ENCODE results near the gene STARD13.
A peak's percentile ranks its signal among the peaks of the same experiment; 100 is the strongest.

The STARD13 gene

GRCh38 chr13:33123066-33123859 lies 162.3 kb downstream of the STARD13 start:
- Mint-ChIP-seq H3K9me3 (ENCODE audit: low read depth) (no peaks in the 10 kb centered on the region), H3K36me3 (no peaks in the 10 kb centered on the region), H3K27me3 (peaks cover 4% of the 10 kb centered on the region), H3K27ac (no peak overlapping the region), H3K4me1 (ENCODE audit: low read depth) (no peaks in the 10 kb centered on the region), H3K4me3 (no peak overlapping the region)

DNA sequence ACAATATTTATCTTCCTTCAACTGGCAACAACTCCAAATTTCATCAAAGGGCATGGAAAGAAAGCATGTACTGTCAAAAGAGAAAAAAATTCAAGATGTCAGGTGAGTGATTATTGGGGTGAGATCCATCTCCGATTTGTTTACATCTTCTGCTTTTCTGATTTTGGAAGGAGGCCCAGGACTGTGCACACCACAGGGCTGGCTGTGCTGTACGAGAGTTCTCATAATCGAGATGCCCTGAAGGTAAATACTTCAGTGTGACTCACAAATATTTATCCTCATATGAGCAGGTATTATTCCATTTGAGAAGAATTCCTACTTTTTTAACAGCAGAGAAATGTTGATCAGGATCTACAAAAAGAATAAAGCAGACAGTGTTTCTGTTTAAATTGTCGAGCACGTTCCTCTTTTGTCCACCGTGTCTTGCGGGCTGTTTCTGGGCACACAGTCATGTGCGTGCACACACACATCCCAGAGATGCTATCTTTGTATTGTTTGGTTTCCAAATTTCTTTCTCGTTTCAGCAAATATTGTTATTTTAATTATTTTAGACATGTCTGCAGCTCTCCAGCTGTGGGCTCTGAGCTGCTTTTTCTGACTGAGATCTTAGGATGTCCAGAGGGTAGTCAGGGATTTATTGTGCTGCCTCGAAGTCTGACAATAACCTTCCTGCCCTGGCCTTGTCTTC lies 165.6 kb downstream of the STARD13 start:
- peaks cover 4% of the 10 kb centered on the region for H3K27me3 Mint-ChIP-seq
- no peaks in the 10 kb centered on the region for H3K9me3 Mint-ChIP-seq (ENCODE audit: low read depth)
- H3K36me3 Mint-ChIP-seq: no peaks in the 10 kb centered on the region
- H3K4me3 Mint-ChIP-seq: no peak overlapping the region
- no peaks in the 10 kb centered on the region for H3K4me1 Mint-ChIP-seq (ENCODE audit: low read depth)
- no peak overlapping the region for H3K27ac Mint-ChIP-seq

DNA sequence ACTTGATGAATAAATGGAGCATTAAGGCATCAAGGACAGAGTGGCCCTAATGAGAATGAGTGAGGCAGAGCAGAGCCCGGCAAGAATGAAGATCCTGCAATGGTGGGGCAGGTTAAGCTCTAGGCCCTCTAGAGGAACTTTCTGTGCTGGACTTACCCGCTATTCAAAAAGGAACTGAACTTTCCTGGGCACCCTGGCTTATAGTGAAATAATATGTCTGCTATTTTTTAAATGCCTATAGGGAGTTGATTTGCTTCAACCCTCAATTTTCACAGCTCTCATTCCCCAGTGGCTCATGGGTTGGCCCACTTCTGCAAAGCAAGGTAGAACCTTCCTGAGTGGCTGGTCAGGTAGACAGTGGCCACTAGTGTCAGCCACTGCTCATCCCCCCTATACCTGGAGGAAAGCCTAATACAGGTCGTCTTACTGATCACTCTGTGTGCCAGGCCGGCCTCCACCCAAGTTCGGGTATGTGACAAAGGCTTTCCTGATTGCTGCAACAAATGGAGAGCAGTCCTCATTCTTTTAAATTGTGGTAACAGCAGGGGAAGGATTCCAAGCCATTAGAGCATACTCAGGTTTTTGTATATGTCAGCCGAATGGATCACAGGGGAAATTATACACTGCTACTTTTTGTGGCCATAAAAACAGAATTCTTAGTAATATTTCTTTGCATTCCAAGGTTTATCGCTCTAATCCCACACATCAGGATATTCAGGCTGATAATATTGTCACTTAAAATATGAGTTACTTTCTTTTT lies 166.4 kb downstream of the STARD13 start:
- H3K27ac Mint-ChIP-seq: no peak overlapping the region
- no peaks in the 10 kb centered on the region for H3K4me1 Mint-ChIP-seq (ENCODE audit: low read depth)
- H3K9me3 Mint-ChIP-seq (ENCODE audit: low read depth): no peaks in the 10 kb centered on the region
- peaks cover 4% of the 10 kb centered on the region for H3K27me3 Mint-ChIP-seq
- H3K4me3 Mint-ChIP-seq: no peak overlapping the region
- no peaks in the 10 kb centered on the region for H3K36me3 Mint-ChIP-seq

DNA sequence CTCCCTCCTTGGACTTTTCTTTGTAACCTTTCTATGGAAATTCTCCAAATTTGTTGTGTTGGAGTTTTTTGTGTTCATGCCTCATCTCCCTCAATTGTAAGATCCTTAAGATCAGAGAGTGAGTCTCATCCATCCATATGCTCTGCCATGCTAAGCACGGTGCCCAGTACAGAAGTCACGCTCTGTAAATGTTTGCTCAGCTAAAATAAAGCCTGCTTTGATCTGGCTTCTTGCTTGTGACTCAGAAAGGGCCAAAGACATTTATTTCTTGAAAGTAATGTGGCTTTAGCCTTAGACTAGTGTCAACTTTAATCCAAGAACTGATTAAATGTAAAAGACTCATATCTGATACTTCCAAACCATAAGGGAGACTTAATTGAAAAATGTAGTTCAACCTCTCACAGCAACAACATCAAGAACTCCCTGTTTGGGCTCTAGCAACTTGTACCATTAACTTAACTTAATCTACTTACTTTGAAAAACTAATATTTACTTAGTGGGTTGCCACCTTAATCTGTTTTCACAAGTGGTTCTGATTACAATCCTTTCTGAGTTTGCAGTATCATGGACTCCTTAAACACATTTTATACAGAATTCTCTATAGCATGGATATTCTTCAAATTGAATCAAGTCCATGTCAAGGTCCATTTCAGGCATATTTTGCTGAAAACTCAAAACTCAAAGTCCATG lies 169.1 kb downstream of the STARD13 start:
- H3K36me3 Mint-ChIP-seq: no peaks in the 10 kb centered on the region
- no peaks in the 10 kb centered on the region for H3K4me1 Mint-ChIP-seq (ENCODE audit: low read depth)
- no peak overlapping the region for H3K4me3 Mint-ChIP-seq
- no peaks in the 10 kb centered on the region for H3K9me3 Mint-ChIP-seq (ENCODE audit: low read depth)
- peaks cover 3% of the 10 kb centered on the region for H3K27me3 Mint-ChIP-seq
- peak overlapping the region; percentile 75 for H3K27ac Mint-ChIP-seq

GRCh38 chr13:33115274-33115673 lies 170.3 kb downstream of the STARD13 start:
- H3K27ac Mint-ChIP-seq: no peak overlapping the region
- no peaks in the 10 kb centered on the region for H3K4me1 Mint-ChIP-seq (ENCODE audit: low read depth)
- peaks cover 3% of the 10 kb centered on the region for H3K27me3 Mint-ChIP-seq
- no peaks in the 10 kb centered on the region for H3K36me3 Mint-ChIP-seq
- H3K4me3 Mint-ChIP-seq: no peak overlapping the region
- no peaks in the 10 kb centered on the region for H3K9me3 Mint-ChIP-seq (ENCODE audit: low read depth)

- Mint-ChIP-seq H3K27ac (no peak overlapping the region), H3K36me3 (no peaks in the 10 kb centered on the region), H3K27me3 (no peaks in the 10 kb centered on the region), H3K4me3 (no peak overlapping the region), H3K9me3 (ENCODE audit: low read depth) (no peaks in the 10 kb centered on the region), H3K4me1 (ENCODE audit: low read depth) (no peaks in the 10 kb centered on the region)
Observed at GRCh38 chr13:33114146-33114545, 171.4 kb downstream of the STARD13 start.

- Mint-ChIP-seq H3K27me3 (peaks cover 1% of the 10 kb centered on the region), H3K9me3 (ENCODE audit: low read depth) (no peaks in the 10 kb centered on the region), H3K27ac (no peak overlapping the region), H3K4me3 (no peak overlapping the region), H3K36me3 (no peaks in the 10 kb centered on the region), H3K4me1 (ENCODE audit: low read depth) (no peaks in the 10 kb centered on the region)
Observed at GRCh38 chr13:33112766-33113165, 172.8 kb downstream of the STARD13 start.

- H3K27ac Mint-ChIP-seq: no peak overlapping the region
- H3K4me1 Mint-ChIP-seq (ENCODE audit: low read depth): no peaks in the 10 kb centered on the region
- H3K9me3 Mint-ChIP-seq (ENCODE audit: low read depth): no peaks in the 10 kb centered on the region
- no peaks in the 10 kb centered on the region for H3K36me3 Mint-ChIP-seq
- peaks cover 6% of the 10 kb centered on the region for H3K27me3 Mint-ChIP-seq
- H3K4me3 Mint-ChIP-seq: no peak overlapping the region
Observed at GRCh38 chr13:33111414-33112110, 174.0 kb downstream of the STARD13 start.

GRCh38 chr13:33110713-33111413 lies 174.7 kb downstream of the STARD13 start:
- Mint-ChIP-seq H3K9me3 (ENCODE audit: low read depth) (no peaks in the 10 kb centered on the region), H3K4me3 (no peak overlapping the region), H3K27ac (no peak overlapping the region), H3K4me1 (ENCODE audit: low read depth) (no peaks in the 10 kb centered on the region), H3K27me3 (peaks cover 9% of the 10 kb centered on the region), H3K36me3 (no peaks in the 10 kb centered on the region)

GRCh38 chr13:33110386-33110712 lies 175.2 kb downstream of the STARD13 start:
- Mint-ChIP-seq H3K4me1 (ENCODE audit: low read depth) (no peaks in the 10 kb centered on the region), H3K9me3 (ENCODE audit: low read depth) (no peaks in the 10 kb centered on the region), H3K27me3 (peaks cover 11% of the 10 kb centered on the region), H3K36me3 (no peaks in the 10 kb centered on the region), H3K27ac (no peak overlapping the region), H3K4me3 (no peak overlapping the region)

- H3K4me1 Mint-ChIP-seq (ENCODE audit: low read depth): no peaks in the 10 kb centered on the region
- no peaks in the 10 kb centered on the region for H3K9me3 Mint-ChIP-seq (ENCODE audit: low read depth)
- no peak overlapping the region for H3K4me3 Mint-ChIP-seq
- no peak overlapping the region for H3K27ac Mint-ChIP-seq
- no peaks in the 10 kb centered on the region for H3K36me3 Mint-ChIP-seq
- peaks cover 12% of the 10 kb centered on the region for H3K27me3 Mint-ChIP-seq
Observed at GRCh38 chr13:33109801-33110200, 175.8 kb downstream of the STARD13 start.

GRCh38 chr13:33109271-33109697 lies 176.3 kb downstream of the STARD13 start:
- Mint-ChIP-seq H3K36me3 (no peaks in the 10 kb centered on the region), H3K27ac (no peak overlapping the region), H3K4me1 (ENCODE audit: low read depth) (no peaks in the 10 kb centered on the region), H3K9me3 (ENCODE audit: low read depth) (no peaks in the 10 kb centered on the region), H3K4me3 (no peak overlapping the region), H3K27me3 (peaks cover 12% of the 10 kb centered on the region)

DNA sequence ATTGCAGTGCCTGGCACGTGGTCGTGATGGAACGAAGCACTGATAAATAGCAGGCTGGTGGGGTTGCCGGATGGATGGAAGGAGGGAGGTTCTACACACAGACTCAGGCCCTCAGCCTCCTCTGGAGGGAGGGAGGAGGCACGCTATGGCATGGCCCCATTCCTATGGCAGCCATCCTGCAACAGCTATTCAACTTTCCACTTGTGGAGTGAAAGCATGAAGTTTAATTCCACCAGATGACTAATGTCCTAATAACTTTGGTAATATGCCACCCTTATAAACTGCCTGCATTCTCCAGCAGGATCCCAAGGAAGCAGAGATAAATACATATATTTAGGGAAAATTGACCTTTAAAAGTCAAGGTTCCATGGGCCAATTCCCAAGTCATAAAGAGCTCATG lies 176.9 kb downstream of the STARD13 start:
- H3K4me1 Mint-ChIP-seq (ENCODE audit: low read depth): no peaks in the 10 kb centered on the region
- H3K27ac Mint-ChIP-seq: no peak overlapping the region
- no peaks in the 10 kb centered on the region for H3K9me3 Mint-ChIP-seq (ENCODE audit: low read depth)
- peaks cover 14% of the 10 kb centered on the region for H3K27me3 Mint-ChIP-seq
- H3K4me3 Mint-ChIP-seq: no peak overlapping the region
- no peaks in the 10 kb centered on the region for H3K36me3 Mint-ChIP-seq

GRCh38 chr13:33107361-33107760 lies 178.2 kb downstream of the STARD13 start:
- Mint-ChIP-seq H3K27ac (no peak overlapping the region), H3K4me3 (no peak overlapping the region), H3K4me1 (ENCODE audit: low read depth) (no peaks in the 10 kb centered on the region), H3K27me3 (peaks cover 14% of the 10 kb centered on the region), H3K9me3 (ENCODE audit: low read depth) (no peaks in the 10 kb centered on the region), H3K36me3 (no peaks in the 10 kb centered on the region)

Data from activated naive CD8-positive, alpha-beta T cell (primary cell).